ENCODE results near the gene ZDBF2. TPM values are rescaled to one million over a fixed set of nuclear protein-coding genes. Genes with fewer than 3 reads are reported as not detected.

ZDBF2 gene
- total RNA-seq, 3 donors from 2014 or later: 5.2 to 6.5 (median 6.3) TPM

Other genes starting within 250 kb of the ZDBF2 start
- 10 to 100 TPM; 20.6 to 22.3 (median 21.4) TPM for gene INO80D, start 188.5 kb upstream of the ZDBF2 start, total RNA-seq
- 10 to 100 TPM; 70.4 to 74.1 (median 71.2) TPM for gene NDUFS1, start 115.2 kb upstream of the ZDBF2 start, total RNA-seq
- 1,000 to 10,000 TPM; 1,014 to 1,071 (median 1,068) TPM for gene EEF1B2, start 114.8 kb upstream of the ZDBF2 start, total RNA-seq
- gene ADAM23, start 168.9 kb downstream of the ZDBF2 start, total RNA-seq: 1 to 10 TPM in 1 of 3 donors, under 1 TPM in 2; 0.25 to 1.2 (median 0.87) TPM

Data from activated T-cell treated with anti-CD3 and anti-CD28 coated beads, Interleukin-2, amount 50 U/mL, for 4 hours (primary cell).